PFSK-1 (cell line): ENCODE data around the gene ARHGEF3.

Experiments
- FOXP2 ChIP-seq: optimal IDR thresholded peaks from 2 replicates; pipeline ENCODE3; 2011; ENCODE audit warnings: borderline replicate concordance, control low read depth, inconsistent platforms; ENCODE audit not compliant: insufficient read depth; ENCODE audit errors: extremely low read length, extremely low read depth
- POLR2AphosphoS5 ChIP-seq: IDR thresholded peaks from 2 replicates; pipeline ENCODE4 v1.6.1; 2012; ENCODE audit warnings: low read depth, mild to moderate bottlenecking, control low read depth, low read length, moderate library complexity
- SIN3A ChIP-seq: IDR thresholded peaks from 2 replicates; pipeline ENCODE4 v1.6.1; 2012; ENCODE audit warnings: mild to moderate bottlenecking, low read length, moderate library complexity, borderline replicate concordance; ENCODE audit not compliant: insufficient read depth
- TAF1 ChIP-seq: IDR thresholded peaks from 2 replicates; pipeline ENCODE4 v1.6.1; 2012; ENCODE audit warnings: low read length, control low read depth, borderline replicate concordance; ENCODE audit not compliant: insufficient read depth
- TF ChIP-seq, protein P1 (sequence below), 2 experiments: IDR thresholded peaks; 2 replicates each; pipeline versions ENCODE4 v1.6.1 to v1.8.0; 2011 to 2012; ENCODE audit warnings: low read depth in 2 of 2, low read length in 2 of 2, control low read depth in 1 of 2, inconsistent platforms in 1 of 2, mild to moderate bottlenecking in 1 of 2, moderate library complexity in 1 of 2; ENCODE audit not compliant: insufficient read depth in 1 of 2

The ARHGEF3 gene

GRCh38 chr3:56796202-56796601 is 5.5 kb downstream of the ARHGEF3 start:
- no peak for TF ChIP-seq POLR2AphosphoS5
- TF ChIP-seq, protein P1, sequence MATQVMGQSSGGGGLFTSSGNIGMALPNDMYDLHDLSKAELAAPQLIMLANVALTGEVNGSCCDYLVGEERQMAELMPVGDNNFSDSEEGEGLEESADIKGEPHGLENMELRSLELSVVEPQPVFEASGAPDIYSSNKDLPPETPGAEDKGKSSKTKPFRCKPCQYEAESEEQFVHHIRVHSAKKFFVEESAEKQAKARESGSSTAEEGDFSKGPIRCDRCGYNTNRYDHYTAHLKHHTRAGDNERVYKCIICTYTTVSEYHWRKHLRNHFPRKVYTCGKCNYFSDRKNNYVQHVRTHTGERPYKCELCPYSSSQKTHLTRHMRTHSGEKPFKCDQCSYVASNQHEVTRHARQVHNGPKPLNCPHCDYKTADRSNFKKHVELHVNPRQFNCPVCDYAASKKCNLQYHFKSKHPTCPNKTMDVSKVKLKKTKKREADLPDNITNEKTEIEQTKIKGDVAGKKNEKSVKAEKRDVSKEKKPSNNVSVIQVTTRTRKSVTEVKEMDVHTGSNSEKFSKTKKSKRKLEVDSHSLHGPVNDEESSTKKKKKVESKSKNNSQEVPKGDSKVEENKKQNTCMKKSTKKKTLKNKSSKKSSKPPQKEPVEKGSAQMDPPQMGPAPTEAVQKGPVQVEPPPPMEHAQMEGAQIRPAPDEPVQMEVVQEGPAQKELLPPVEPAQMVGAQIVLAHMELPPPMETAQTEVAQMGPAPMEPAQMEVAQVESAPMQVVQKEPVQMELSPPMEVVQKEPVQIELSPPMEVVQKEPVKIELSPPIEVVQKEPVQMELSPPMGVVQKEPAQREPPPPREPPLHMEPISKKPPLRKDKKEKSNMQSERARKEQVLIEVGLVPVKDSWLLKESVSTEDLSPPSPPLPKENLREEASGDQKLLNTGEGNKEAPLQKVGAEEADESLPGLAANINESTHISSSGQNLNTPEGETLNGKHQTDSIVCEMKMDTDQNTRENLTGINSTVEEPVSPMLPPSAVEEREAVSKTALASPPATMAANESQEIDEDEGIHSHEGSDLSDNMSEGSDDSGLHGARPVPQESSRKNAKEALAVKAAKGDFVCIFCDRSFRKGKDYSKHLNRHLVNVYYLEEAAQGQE (IDR thresholded peaks at IDR 0.05; ENCODE audit: insufficient read depth in 1 of 2, low read depth in 2 of 2, low read length in 2 of 2), result no peak
- no peak for TF ChIP-seq FOXP2
- no peak for TF ChIP-seq SIN3A
- no peak for TF ChIP-seq TAF1

GRCh38 chr3:56795829-56796185 is 5.9 kb downstream of the ARHGEF3 start:
- TF ChIP-seq SIN3A (no peak), FOXP2 (no peak), POLR2AphosphoS5 (no peak), TAF1 (no peak)
- TF ChIP-seq, protein P1 (IDR thresholded peaks at IDR 0.05; ENCODE audit: insufficient read depth in 1 of 2, low read depth in 2 of 2, low read length in 2 of 2), result no peak

DNA sequence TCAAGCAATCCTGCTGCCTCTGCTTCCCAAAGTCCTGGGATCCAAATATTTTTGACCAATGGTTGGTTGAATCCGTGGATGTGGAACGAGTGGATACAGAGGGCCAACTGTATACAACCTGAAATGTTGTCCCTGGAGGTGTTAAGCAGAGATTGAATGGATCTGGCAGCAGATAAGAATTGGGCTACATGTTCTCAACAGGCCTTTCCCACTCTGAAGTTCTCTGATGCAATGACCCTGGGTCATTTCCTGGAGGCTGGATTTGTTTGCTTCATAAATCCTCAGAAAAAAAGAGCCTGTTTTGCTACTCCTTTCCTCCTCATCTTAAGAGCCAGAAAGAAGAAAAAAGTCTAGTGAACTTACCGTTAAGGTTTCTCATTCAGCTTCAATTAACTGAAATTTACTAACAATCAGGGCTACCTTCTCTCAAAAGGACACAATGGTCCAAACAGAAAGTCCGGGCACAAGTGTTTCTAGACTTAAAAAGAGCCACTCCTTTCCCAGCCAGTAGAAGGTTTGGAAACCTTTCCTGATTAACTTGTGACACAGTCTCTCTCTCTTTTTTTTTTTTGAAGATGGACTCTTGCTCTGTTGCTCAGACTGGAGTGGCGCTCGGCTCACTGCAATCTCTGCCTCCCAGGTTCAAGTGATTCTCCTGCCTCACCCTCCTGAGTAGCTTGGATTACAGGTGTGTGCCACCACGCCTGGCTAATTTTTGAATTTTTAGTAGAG is 6.5 kb downstream of the ARHGEF3 start:
- TF ChIP-seq FOXP2 (no peak), SIN3A (no peak)

DNA sequence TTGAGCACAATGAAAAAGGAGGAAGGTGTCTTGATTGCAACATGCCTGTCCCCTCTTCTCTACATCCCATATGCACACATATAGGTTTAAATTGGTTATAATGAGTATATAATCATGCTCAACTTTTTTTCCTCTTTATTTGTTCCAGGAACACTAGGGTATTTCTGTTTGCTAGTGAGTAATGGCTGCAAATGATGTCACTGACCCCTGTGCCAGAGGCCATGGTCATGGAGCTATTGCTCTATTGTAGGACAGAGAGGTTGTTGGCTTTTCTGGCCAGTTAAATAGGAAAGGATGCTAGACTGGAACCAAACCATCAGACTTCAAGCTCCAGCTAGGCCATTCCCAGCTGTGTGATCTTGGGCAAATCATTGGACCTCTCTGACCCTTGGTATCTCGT is 9.6 kb downstream of the ARHGEF3 start:
- TF ChIP-seq FOXP2 (no peak), SIN3A (no peak), TAF1 (no peak), POLR2AphosphoS5 (no peak)
- TF ChIP-seq, protein P1 (IDR thresholded peaks at IDR 0.05; ENCODE audit: insufficient read depth in 1 of 2, low read depth in 2 of 2, low read length in 2 of 2), result no peak

DNA sequence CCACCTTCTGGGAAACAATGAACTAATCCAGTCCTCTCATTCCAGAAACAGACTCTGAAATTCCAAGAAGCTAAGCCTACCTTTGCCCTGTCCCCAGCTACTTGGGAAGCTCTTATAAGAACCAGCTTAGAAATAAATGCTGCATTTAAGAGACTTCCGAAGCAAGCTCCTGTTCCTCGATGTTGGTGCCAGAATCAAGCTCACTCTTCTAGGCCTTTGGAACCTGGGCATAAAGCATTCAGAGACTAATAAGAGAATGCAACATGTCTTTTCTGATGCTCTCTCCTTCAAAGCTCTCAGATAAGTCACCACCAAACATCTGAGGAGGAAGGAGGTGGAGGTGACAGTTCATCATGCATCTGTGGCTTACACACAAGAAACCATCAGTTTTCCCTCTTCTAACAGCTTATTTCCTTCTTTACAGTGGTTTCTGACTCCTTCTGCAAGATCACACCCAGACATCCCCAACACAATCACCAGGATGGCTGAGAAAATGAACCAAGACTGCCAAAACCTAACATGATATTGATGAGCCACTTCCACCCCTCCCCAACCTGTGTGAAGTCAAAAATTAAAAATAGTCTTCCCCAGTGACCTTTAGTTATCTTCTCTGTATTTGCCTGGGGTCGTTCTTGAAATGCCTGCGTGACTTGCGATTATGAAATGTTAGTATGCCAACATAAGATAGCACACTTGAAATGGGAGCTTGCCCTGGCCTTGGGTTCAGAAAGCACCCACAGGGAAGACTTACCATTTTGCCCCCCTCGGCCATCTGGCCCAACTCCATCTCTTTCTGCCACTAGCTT is 11.5 kb downstream of the ARHGEF3 start:
- no peak for TF ChIP-seq TAF1
- TF ChIP-seq SIN3A, result no peak
- TF ChIP-seq, protein P1 (IDR thresholded peaks at IDR 0.05; ENCODE audit: insufficient read depth in 1 of 2, low read depth in 2 of 2, low read length in 2 of 2), result no peak
- no peak for TF ChIP-seq POLR2AphosphoS5
- TF ChIP-seq FOXP2, result no peak
